ENCODE results near the gene LILRB1.
"Not testable (repeated sequence)": the region's sequence is repeated elsewhere in the genome, so short reads cannot be mapped to it uniquely, and the experiment has no call there.

LILRB1 gene

GRCh38 chr19:54612428-54612827, 17.9 kb upstream of the LILRB1 start:
- TF ChIP-seq CTCF (conservative IDR thresholded peaks at IDR 0.05; ENCODE audit: low read depth): no peak
- no peak for DNase-seq (ENCODE audit: low spot score)
- POLR2A ChIA-PET (ENCODE audit: low non-redundant PET): no interaction called here
- CTCF ChIA-PET: no interaction called here
- H3K27ac ChIP-seq: no peak overlapping the region

GRCh38 chr19:54614726-54615125, 15.6 kb upstream of the LILRB1 start:
- DNase-seq (ENCODE audit: low spot score): no peak
- no peak overlapping the region for H3K27ac ChIP-seq
- TF ChIP-seq CTCF (conservative IDR thresholded peaks at IDR 0.05; ENCODE audit: low read depth): no peak
- CTCF ChIA-PET: no interaction called here
- POLR2A ChIA-PET (ENCODE audit: low non-redundant PET): no interaction called here

GRCh38 chr19:54616057-54616456, 14.2 kb upstream of the LILRB1 start:
- ChIA-PET CTCF (interaction anchor here (0.7 kb wide), 1 partner anchor 57 kb away, joined by 3 read pairs; no protein-coding TSS in a partner anchor), POLR2A (ENCODE audit: low non-redundant PET) (no interaction called here)

GRCh38 chr19:54616821-54617560, 13.3 kb upstream of the LILRB1 start:
- DNase-seq (ENCODE audit: low spot score): no peak
- TF ChIP-seq CTCF (conservative IDR thresholded peaks at IDR 0.05; ENCODE audit: low read depth): no peak
- ChIA-PET CTCF (interaction anchor here (0.7 kb wide), 1 partner anchor 58 kb away, joined by 3 read pairs; no protein-coding TSS in a partner anchor), POLR2A (ENCODE audit: low non-redundant PET) (no interaction called here)
- H3K27ac ChIP-seq: no peak overlapping the region

More at GRCh38 chr19:54616057-54616456, 14.2 kb upstream of the LILRB1 start:
- no peak for DNase-seq (ENCODE audit: low spot score)
- H3K27ac ChIP-seq: no peak overlapping the region
- TF ChIP-seq CTCF (conservative IDR thresholded peaks at IDR 0.05; ENCODE audit: low read depth): no peak

GRCh38 chr19:54620464-54620863, 9.8 kb upstream of the LILRB1 start:
- H3K27ac ChIP-seq: no peak overlapping the region
- DNase-seq (ENCODE audit: low spot score): no peak
- ChIA-PET POLR2A (ENCODE audit: low non-redundant PET) (no interaction called here), CTCF (interaction anchor here (0.6 kb wide), 1 partner anchor 139 kb away, joined by 3 read pairs; no protein-coding TSS in a partner anchor)
- no peak for TF ChIP-seq CTCF (conservative IDR thresholded peaks at IDR 0.05; ENCODE audit: low read depth)

GRCh38 chr19:54622431-54622830, 7.9 kb upstream of the LILRB1 start:
- ChIA-PET CTCF (no interaction called here), POLR2A (ENCODE audit: low non-redundant PET) (no interaction called here)
- no peak for TF ChIP-seq CTCF (conservative IDR thresholded peaks at IDR 0.05; ENCODE audit: low read depth)
- no peak for DNase-seq (ENCODE audit: low spot score)
- no peak overlapping the region for H3K27ac ChIP-seq

- POLR2A ChIA-PET (ENCODE audit: low non-redundant PET); CTCF ChIA-PET; H3K27ac ChIP-seq: not testable (repeated sequence)
These were observed 6.0 kb upstream of the LILRB1 start for GRCh38 chr19:54624234-54624633.

GRCh38 chr19:54624934-54625730, 5.2 kb upstream of the LILRB1 start:
- POLR2A ChIA-PET (ENCODE audit: low non-redundant PET); CTCF ChIA-PET; H3K27ac ChIP-seq: not testable (repeated sequence)

More at GRCh38 chr19:54624234-54624633, 6.0 kb upstream of the LILRB1 start:
- DNase-seq (ENCODE audit: low spot score): not testable (repeated sequence)

More at GRCh38 chr19:54624934-54625730, 5.2 kb upstream of the LILRB1 start:
- not testable (repeated sequence) for DNase-seq (ENCODE audit: low spot score)

All from RWPE1 (cell line).